ENCODE data around the gene CFAP46.

The CFAP46 gene

DNA sequence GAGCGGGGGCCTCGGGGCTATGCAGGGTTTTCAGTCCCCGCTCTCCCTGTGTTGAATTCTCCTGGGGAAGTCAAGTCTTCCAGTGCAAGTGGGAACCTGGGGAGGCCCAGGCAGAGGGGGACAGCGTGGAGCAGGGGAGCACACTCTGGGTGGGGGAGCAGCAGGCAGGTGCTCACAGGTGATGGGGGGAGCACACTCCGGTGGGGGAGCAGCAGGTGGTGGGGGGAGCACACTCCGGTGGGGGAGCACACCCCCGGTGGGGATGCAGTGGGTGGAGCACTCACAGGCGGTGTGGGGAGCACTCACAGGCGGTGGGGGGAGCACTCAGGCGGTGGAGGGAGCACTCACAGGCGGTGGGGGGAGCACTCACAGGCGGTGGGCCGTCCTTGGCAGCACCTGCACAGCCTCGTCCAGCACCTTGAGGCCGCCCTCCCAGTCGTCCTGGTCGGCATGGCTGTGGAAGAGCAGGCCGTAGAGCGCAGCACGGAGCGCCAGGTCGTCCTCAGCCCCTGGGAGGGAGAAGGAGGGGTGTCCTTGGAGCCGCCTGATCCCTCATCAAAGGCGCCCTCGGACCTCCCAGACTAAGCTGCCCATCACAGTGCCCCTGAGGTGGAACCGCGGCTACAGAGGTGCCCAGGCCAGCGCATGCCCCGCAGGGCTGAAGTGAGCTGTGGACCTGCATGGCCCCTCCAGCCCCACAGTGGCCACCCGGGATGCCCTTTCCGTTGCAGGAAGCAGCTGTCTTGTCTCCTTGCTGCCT, 56.7 kb downstream of the CFAP46 start:
- DNase-seq (ENCODE audit: low spot score), result no peak
- H3K27ac ChIP-seq, result no peak overlapping the region
- ChIA-PET POLR2A (ENCODE audit: low non-redundant PET) (no interaction called here), CTCF (no interaction called here)
- TF ChIP-seq, protein P1, sequence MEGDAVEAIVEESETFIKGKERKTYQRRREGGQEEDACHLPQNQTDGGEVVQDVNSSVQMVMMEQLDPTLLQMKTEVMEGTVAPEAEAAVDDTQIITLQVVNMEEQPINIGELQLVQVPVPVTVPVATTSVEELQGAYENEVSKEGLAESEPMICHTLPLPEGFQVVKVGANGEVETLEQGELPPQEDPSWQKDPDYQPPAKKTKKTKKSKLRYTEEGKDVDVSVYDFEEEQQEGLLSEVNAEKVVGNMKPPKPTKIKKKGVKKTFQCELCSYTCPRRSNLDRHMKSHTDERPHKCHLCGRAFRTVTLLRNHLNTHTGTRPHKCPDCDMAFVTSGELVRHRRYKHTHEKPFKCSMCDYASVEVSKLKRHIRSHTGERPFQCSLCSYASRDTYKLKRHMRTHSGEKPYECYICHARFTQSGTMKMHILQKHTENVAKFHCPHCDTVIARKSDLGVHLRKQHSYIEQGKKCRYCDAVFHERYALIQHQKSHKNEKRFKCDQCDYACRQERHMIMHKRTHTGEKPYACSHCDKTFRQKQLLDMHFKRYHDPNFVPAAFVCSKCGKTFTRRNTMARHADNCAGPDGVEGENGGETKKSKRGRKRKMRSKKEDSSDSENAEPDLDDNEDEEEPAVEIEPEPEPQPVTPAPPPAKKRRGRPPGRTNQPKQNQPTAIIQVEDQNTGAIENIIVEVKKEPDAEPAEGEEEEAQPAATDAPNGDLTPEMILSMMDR (conservative IDR thresholded peaks at IDR 0.05; ENCODE audit: low read depth), result no peak

DNA sequence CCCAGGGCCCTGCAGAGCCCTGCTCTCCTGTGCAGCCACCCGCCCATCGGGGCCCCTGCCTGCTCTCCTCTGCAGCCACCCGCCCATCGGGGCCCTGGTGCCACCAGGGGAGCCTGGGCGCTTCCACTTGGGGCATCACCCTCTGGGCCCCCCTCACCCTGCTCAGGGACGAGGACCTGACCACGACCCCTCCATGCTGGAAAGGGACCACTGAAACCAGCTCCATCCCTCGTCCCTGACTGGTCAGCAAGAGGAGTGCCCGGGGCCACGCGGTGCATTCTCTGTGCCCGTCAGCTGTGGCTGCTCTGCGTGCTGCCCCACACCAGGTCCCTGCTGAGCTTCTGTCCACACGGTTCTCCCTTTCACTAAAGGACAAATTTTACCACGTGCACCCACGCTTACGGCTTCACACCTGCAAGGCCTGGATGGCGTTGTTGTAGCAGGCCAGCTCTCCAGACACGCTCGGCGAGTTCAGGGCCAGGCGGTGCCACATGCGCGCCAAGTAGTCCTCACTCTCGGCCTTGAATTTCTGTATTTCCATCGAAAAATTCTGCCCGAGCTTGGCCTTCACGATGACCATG, 57.6 kb downstream of the CFAP46 start:
- no peak overlapping the region for H3K27ac ChIP-seq
- ChIA-PET POLR2A (ENCODE audit: low non-redundant PET) (no interaction called here), CTCF (no interaction called here)
- TF ChIP-seq, protein P1 (conservative IDR thresholded peaks at IDR 0.05; ENCODE audit: low read depth), result no peak
- DNase-seq (ENCODE audit: low spot score), result no peak

DNA sequence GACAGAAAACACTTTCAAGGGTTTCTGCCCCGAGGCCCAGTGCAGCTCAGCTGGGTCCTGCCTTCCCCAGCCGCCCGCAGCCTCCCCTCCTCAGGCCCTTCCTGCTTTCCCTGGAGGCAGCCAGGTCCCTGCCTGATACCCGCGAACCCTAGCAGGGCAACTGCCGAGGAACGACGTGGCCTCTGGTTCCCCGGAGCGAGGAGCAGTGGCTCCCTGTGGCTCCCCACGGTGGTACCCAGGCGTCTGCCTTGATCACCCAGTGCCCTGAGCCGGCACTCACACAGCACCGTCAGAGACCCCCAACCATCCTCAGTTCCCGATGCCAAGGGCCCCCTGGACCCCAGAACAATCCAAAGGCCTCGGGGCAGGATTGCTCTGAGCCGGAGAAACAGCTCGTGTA, 58.3 kb downstream of the CFAP46 start:
- POLR2A ChIA-PET (ENCODE audit: low non-redundant PET), result no interaction called here
- TF ChIP-seq, protein P1 (conservative IDR thresholded peaks at IDR 0.05; ENCODE audit: low read depth), result no peak
- CTCF ChIA-PET, result no interaction called here
- no peak overlapping the region for H3K27ac ChIP-seq
- no peak for DNase-seq (ENCODE audit: low spot score)

DNA sequence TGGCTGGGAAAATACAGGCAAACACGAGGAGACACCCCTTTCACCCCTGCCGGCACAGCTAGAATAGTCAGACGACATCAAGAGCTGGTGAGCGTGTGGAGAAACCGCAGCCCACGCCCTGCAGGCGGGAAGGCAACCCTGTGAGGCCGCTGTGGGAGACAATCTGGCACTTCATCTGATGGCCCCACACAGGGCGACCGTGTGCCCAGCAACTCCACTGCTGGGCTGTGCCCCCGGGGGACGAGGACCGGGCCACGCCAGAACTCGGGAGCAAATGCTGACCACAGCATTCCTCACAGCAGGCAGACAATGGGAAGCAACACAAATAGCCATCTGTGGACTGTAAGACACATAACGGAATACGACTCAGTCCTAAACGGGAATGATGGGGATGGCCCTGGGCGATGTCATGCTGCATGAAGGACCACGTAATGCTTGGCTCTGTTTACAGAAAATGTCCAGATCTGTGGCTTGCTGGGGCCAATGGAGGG, 58.9 kb downstream of the CFAP46 start:
- ChIA-PET POLR2A (ENCODE audit: low non-redundant PET) (no interaction called here), CTCF (no interaction called here)
- H3K27ac ChIP-seq, result no peak overlapping the region
- TF ChIP-seq, protein P1 (conservative IDR thresholded peaks at IDR 0.05; ENCODE audit: low read depth), result no peak
- no peak for DNase-seq (ENCODE audit: low spot score)

DNA sequence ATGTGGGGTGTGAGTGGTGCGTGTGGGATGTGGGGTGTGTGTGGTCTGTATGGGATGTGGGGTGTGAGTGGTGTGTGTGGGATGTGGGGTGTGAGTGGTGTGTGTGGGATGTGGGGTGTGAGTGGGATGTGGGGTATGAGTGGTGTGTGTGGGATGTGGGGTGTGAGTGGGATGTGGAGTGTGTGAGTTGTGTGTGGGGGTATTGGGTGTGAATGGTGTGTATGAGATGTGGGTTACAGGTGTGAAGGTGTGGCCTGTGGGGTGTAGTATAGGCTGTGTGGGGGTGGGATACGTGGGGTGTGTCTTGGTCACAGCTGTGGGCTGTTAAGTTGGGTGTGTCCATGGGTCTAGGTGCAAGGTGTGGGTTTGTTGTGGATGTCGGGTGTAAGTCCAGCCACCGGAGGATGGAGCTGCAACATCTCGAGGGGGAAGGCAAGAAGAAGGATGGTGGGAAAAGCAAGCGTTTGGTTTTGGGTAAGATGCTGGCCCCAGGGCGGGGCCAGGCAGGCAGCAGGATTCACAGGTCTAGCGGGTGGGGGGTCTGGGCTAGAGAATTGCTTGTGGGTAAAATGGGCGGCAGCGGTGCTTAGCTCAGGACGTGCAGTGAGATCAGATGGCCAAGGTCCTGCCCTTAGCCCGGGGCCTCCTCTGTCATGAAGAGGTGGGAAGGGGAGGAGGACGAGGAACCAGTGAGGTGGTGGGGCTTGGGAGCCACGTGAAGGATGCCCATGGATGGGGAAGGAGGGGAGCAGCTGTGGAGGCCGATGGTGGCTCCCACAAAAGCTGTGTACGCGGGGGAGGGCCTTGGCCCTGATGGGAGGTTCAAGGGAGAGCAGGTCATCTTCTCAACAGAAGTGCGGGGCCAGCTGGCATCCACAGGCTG, 60.1 kb downstream of the CFAP46 start:
- H3K27ac ChIP-seq, result no peak overlapping the region
- TF ChIP-seq, protein P1 (conservative IDR thresholded peaks at IDR 0.05; ENCODE audit: low read depth), result no peak
- ChIA-PET CTCF (no interaction called here), POLR2A (ENCODE audit: low non-redundant PET) (no interaction called here)
- no peak for DNase-seq (ENCODE audit: low spot score)

DNA sequence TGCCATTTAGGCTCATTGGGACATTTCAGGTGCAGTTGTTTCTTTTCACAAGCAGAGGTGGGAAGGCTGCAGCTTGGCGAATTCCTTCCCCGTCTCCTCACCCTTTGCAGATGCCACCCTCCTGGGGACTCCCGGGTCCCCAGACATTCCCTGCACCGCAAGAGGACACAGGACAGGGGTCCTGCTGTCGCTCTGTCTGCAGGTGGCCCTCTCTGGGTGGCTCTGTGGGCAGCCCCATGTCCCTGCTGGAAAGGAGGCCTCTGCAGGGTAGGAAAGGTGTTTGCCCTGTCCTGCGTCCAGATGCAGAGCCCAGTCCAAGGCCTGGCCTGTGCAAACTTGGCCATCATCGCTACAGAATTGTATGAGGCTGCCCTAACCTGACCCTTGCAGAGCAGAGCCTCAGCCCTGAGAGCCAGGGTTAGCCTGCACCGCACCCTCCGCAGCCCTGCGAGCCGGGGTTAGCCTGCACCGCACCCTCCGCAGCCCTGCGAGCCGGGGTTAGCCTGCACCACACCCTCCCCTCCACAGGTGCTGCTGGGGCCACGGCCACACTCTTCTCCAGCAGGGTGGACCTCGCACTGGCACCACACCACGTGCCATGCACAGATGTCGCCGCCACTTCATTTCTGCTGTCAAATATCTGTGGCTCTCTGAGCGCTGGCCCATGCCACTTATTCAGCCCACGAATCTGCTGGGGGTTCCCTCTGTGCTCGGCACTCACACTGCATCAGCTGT, 61.0 kb downstream of the CFAP46 start:
- POLR2A ChIA-PET (ENCODE audit: low non-redundant PET), result no interaction called here
- CTCF ChIA-PET, result no interaction called here

More for the DNA sequence above, 61.0 kb downstream of the CFAP46 start:
- no peak for DNase-seq (ENCODE audit: low spot score)
- TF ChIP-seq, protein P1 (conservative IDR thresholded peaks at IDR 0.05; ENCODE audit: low read depth), result no peak
- H3K27ac ChIP-seq, result no peak overlapping the region
